Pancreas (tissue), 10 donors: ENCODE data around the gene ATXN1. TPM values are rescaled to one million over a fixed set of nuclear protein-coding genes. Genes with fewer than 3 reads are reported as not detected.

ENCODE experiments used
- ATAC-seq, 4 donors: fragments of 200-7000 bp; cut with Tn5 transposase; one replicate each; pipeline versions ENCODE4 v1.8.0 to v1.9.1; 2020; ENCODE audit warnings: mild to moderate bottlenecking in 4 of 4, moderate library complexity in 4 of 4
- DNase-seq, 6 donors: peaks; one replicate each; pipeline ENCODE4 v3.0.0-alpha.2; 2020
- FAIRE-seq: peaks from 2 replicates; lab custom pipeline; 2012; peaks lifted over from hg19 to GRCh38; lab: Jason Lieb, UNC
- H3K27ac ChIP-seq, 4 donors: fragments of 200-600 bp; sonication (generic); 1 replicate in 3 of 4; 2 replicates in 1 of 4; pipeline versions ENCODE4 v1.5.0 to v1.8.0; 2020
- H3K27me3 ChIP-seq, 4 donors: fragments of 200-600 bp; one replicate each; pipeline ENCODE4 v1.8.0; 2021
- H3K36me3 ChIP-seq, 3 donors: fragments of 200-600 bp; sonication (generic) in 1 of 3; one replicate each; pipeline versions ENCODE4 v1.5.0 to v1.8.0; 2020 to 2021
- H3K4me1 ChIP-seq, 3 donors: fragments of 200-600 bp; one replicate each; pipeline ENCODE4 v1.8.0; 2021
- H3K4me3 ChIP-seq, 4 donors: fragments of 200-600 bp; sonication (generic) in 2 of 4; one replicate each; pipeline versions ENCODE4 v1.5.0 to v1.8.0; 2020 to 2021
- H3K9me3 ChIP-seq, 4 donors: fragments of 200-600 bp; one replicate each; pipeline ENCODE4 v1.8.0; 2021
- CTCF ChIP-seq, 4 donors: fragments of 200-600 bp; sonication (generic) in 3 of 4; IDR thresholded peaks; one replicate each; pipeline versions ENCODE4 v1.5.0 to v1.8.0; 2021; ENCODE audit warnings: antibody characterized with exemption in 4 of 4
- WGBS, 2 donors: extraction: QIAGEN DNeasy Blood & Tissue Kit; methylation state at CpG; one replicate each; pipeline ENCODE4 v1.1.7; 2013; 5-methylcytosine and 5-hydroxymethylcytosine counted together
- intact Hi-C, 3 donors: fragments of 100-400 bp; cut with DNase I; formaldehyde crosslinking; loops; one replicate each; pipeline versions ENCODE4 v1.11.1 to v1.14.2; 2022
- polyA plus RNA-seq, 2 donors: library from polyadenylated mRNA; stranded (reverse); fragments of 200-250 nt; gene quantifications; one replicate each; pipeline ENCODE4 v1.2.3, GENCODE V29; 2013
- total RNA-seq, 6 donors: library from RNA; stranded (reverse); fragmentation: NEBNext Ultra II Directional in 4 of 6; extraction: Animal tissue kit (Norgen Biotek cat#: 25700) in 4 of 6; gene quantifications; one replicate each; pipeline versions ENCODE4 v1.2.1 to v1.2.4, GENCODE V29; 2021 to 2023
- donor health status: healthy with polysubstance abuse.
- donor health status: DM: no; HTN: no; CAD: no; lungs with moderate emphysema.
- donor health status: DM: no; HTN: no; CAD: no.
- donor health status: control.
- donor health status: control.
- donor health status: Bipolar disorder and iron deficiency.
- donor health status: DM: yes; HTN: yes; CAD: no.
- donor health status: DM: no; HTN: no; CAD: no.
- donor health status: DM: no; HTN: no; CAD: no.
- donor health status: DM: yes; HTN: yes; CAD: no.

Gene ATXN1
- total and polyA plus RNA-seq, 8 donors: 4.9 to 38.6 (median 20.5) TPM

GRCh38 chr6:16676978-16677377, 84.3 kb downstream of the ATXN1 start:
- 21 to 32% methylated on average over 6 of the region's 6 CpGs for WGBS, 2 donors
- Histone ChIP-seq H3K27me3 (no peaks in the 10 kb centered on the region), H3K27ac (peak overlapping the region in 2 of 4 donors; percentile 13 to 25), H3K9me3 (no peaks in the 10 kb centered on the region), H3K36me3 (no peaks in the 10 kb centered on the region), H3K4me1 (peaks cover 0 to 21% (median 13%) of the 10 kb centered on the region in 3 donors), H3K4me3 (no peak overlapping the region)
- ATAC-seq: peak; percentile 65 to 80 (median 79)
- TF ChIP-seq CTCF (IDR thresholded peaks at IDR 0.05): no peak
- DNase-seq: peak in 2 of 6 donors; percentile 24 to 35
- FAIRE-seq: no peak
- intact Hi-C loops: no loop called here

- H3K36me3 ChIP-seq: no peaks in the 10 kb centered on the region
- no peak for FAIRE-seq
- no peak for ATAC-seq
- no peaks in the 10 kb centered on the region for H3K27me3 ChIP-seq
- TF ChIP-seq CTCF (IDR thresholded peaks at IDR 0.05): no peak
- H3K4me3 ChIP-seq: no peak overlapping the region
- intact Hi-C loops: no loop called here
- H3K9me3 ChIP-seq: no peaks in the 10 kb centered on the region
- H3K4me1 ChIP-seq: peaks cover 0 to 22% (median 13%) of the 10 kb centered on the region in 3 donors
- WGBS, 2 donors: 72 to 74% methylated on average over 2 of the region's 2 CpGs
- H3K27ac ChIP-seq: peak overlapping the region in 1 of 4 donors; percentile 13
- no peak for DNase-seq
These were observed 84.9 kb downstream of the ATXN1 start for GRCh38 chr6:16676376-16676775.

- Histone ChIP-seq H3K9me3 (no peaks in the 10 kb centered on the region), H3K27ac (peak overlapping the region in 1 of 4 donors; percentile 42), H3K27me3 (no peaks in the 10 kb centered on the region), H3K4me3 (no peak overlapping the region), H3K4me1 (peaks cover 0 to 22% (median 13%) of the 10 kb centered on the region in 3 donors), H3K36me3 (no peaks in the 10 kb centered on the region)
- FAIRE-seq (no peak), ATAC-seq (peak in 1 of 4 donors; percentile 20), DNase-seq (no peak)
- intact Hi-C loops: no loop called here
- no peak for TF ChIP-seq CTCF (IDR thresholded peaks at IDR 0.05)
- 55 to 63% methylated on average over 4 of the region's 4 CpGs for WGBS, 2 donors
These were observed 86.4 kb downstream of the ATXN1 start for GRCh38 chr6:16674801-16675392.

GRCh38 chr6:16673011-16673797, 88.1 kb downstream of the ATXN1 start:
- H3K4me1 ChIP-seq: peaks cover 0 to 22% (median 13%) of the 10 kb centered on the region in 3 donors
- no peak for TF ChIP-seq CTCF (IDR thresholded peaks at IDR 0.05)
- intact Hi-C loops: no loop called here
- H3K27ac ChIP-seq: no peak overlapping the region
- H3K4me3 ChIP-seq: no peak overlapping the region
- no peak for DNase-seq
- FAIRE-seq: no peak
- ATAC-seq: peak in 1 of 4 donors; percentile 27
- H3K27me3 ChIP-seq: no peaks in the 10 kb centered on the region
- WGBS, 2 donors: 83 to 84% methylated on average over 9 of the region's 9 CpGs
- no peaks in the 10 kb centered on the region for H3K9me3 ChIP-seq
- no peaks in the 10 kb centered on the region for H3K36me3 ChIP-seq
